Pons (tissue), 1 donor: ENCODE results near the gene FAM209B.
"Not testable (repeated sequence)": the region's sequence is repeated elsewhere in the genome, so short reads cannot be mapped to it uniquely, and the experiment has no call there.

Experiments
- DNase-seq: peaks from one replicate; pipeline ENCODE4 v3.0.0-alpha.2; 2016; ENCODE audit warnings: low spot score

Gene FAM209B

DNA sequence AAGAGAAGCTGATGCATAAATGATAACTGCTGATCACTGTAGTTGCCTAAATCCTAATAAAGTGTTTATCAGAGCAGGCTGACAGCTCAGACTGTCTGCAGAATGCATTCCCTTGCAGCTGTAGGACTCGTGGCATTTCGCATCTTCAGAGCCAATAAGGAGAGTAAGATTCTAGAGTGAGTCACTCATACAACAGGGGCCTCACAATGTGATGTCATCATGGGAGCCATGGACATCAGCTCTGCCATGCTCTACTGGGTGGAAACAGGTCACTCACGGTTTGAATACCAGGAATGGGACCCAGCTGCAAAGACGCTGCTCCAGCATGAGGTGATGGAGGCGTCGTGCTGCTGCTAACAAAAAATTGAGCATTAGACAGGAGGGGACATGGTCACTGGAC is 7.4 kb downstream of the FAM209B start:
- no peak for DNase-seq

DNA sequence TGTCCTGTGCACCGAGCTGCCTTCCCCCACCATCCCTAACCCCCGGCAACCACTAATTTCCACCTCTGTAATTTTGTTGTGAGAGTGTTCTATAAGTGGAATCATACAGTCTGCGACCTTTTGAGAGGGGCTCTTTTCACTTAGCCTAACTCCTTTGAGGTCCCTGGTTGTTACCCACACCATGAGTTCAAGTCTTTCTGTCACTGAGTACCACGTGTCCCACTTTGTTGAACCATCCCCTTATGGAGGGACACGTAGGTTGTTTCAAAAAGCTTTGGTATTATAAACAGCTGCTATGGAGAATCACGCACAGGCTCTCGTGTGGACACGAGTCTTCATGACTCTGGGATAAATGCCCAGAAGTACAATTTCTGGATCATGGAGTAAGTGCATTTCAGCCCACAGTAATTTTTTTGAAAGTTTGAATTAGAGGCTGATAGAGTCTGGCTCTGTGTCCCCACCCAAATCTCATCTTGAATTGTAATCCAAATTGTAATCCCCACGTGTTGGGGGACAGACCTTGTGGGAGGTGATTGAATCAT is 9.5 kb downstream of the FAM209B start:
- DNase-seq, result no peak

DNA sequence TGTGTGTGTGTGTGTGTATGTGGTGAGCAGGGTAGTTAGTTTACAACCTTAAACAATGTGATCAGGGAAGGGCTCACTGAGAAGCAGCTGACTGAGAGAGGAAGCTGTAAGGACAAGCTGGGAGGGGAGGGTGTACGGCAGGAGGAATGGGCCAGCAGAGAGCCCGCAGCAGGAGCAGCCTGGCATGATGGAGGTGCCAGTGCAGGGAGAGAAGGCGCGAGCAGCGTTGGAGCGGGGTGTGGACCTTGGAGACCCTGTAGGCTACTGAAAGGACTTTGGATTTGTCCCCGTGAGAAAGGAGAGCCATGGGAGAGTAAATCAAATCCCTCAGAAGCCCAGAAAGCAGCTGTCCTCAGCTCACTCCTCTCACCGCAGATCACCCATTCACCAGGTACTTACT is 18.5 kb downstream of the FAM209B start:
- no peak for DNase-seq

DNA sequence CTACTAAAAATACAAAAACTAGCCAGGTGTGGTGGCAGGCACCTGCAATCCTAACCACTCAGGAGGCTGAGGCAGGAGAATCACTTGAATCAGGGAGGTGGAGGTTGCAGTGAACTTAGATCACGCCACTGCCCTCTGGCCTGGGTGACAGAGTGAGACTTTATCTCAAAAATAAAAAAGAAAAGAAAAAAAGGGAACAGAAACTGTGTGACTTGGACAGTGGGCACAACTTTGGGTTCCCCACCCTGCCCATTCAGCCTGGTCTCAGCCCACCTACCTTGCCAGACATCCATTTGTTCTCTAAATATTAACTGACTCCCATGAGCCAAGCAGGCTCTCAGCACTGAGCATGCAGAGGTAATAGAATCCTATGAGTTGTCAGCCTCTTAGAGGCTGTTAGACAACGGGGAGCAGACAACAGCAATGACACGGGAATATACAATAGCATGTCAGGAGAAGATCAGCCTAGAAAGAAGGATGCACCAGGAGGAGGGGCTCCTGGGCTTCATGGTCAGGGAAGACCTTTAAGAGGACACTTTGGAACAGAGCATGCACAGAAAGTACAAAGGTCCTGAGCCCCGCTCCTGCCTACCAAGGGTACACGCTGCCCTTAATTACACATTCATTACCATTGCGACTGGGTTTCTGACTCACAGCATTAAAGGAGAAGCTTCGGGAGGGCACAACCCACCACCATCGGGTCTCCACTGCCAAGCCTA is 20.0 kb downstream of the FAM209B start:
- DNase-seq, result no peak

DNA sequence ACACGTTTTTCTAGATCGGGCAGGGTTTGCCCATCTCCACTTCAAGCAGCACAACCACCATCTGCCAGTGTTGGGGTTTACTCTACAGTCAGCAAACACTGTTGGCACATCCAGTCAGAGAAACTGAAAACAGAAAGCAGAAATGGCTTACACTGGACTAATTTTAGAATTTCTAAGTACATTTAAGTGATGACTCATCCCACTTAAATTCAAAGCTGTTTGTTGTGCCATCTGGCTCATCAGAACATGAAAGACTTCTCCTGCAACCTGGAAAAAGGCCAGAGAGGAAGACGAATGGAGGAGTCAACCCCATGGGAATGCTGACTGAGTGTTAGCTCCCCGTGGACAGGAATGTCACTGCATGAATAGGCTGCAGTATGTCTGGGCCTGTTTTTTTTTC is 21.8 kb downstream of the FAM209B start:
- peak; percentile 81 for DNase-seq

DNA sequence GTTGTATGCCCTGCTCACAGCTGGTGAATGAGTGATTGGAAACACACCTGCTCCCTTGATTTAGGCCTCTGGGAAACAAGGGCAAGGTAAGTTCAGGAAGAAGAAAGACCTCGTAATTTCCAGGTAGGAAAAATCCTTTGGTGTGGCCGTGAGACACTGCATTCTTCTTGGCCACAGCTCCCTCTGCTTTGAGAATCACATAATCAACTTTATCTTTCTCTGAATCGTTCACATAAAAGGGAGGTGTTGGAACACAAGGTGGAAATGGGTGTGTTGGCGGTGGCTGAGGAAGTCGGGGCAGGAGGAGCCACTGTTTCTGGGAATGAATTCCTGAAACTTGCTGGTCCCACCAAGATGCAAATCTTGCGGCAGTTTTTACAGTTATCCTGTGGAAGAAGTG is 25.9 kb downstream of the FAM209B start:
- DNase-seq, result no peak

DNA sequence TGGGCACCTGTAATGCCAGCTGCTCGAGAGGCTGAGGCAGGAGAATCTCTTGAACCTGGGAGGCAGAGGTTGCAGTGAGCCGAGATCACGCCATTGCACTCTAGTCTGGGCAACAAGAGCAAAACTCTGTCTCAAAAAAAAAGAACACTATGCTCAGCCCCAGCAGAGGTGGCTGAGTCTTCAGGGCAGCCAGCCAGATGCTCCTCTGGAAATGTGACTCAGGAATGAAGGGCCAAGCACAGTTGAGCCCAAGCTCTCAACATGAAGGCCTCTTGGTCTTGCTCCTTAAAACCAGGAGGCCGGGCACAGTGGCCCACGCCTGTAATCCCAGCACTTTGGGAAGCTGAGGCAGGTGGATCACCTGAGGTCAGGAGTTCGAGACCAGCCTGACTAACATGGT is 31.5 kb downstream of the FAM209B start:
- not testable (repeated sequence) for DNase-seq

DNA sequence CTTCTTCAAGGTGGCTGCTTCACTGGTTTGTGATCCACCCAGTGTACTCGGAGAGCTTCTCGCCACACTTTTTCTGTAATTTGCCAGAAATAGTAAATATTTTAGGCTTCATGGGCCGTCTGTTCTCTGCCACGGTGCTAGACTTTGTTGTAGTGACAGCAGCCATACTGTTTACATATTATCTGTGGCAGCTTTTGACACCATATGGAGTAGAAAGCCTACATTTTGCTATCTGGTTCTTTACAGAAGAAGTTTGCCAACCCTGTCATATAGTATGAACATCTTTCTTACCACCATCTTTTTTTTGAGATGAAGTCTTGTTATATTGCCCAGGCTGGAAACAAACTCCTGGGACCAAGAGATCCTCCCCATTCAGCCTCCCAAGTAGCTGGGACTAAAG is 32.5 kb downstream of the FAM209B start:
- DNase-seq, result no peak

DNA sequence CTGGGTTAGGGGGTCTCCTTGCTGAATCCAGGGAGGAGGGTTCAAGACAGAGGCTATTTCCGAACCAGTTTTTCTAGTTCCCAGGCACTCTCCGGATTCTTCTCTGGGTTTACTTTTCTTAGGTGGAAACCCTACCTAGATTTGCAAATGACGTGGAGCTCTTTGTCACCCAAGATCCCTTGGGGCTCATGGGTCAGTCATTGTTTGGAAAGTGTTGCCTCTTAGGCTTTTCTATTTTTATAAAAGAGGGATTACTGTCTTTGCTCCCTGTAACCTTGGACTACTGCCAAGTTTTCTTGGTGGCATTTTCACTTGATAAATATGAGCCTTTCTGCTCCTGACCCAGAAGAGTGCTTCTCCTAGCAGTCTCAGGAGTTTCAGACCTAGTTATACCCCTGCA is 33.6 kb downstream of the FAM209B start:
- DNase-seq, result no peak

DNA sequence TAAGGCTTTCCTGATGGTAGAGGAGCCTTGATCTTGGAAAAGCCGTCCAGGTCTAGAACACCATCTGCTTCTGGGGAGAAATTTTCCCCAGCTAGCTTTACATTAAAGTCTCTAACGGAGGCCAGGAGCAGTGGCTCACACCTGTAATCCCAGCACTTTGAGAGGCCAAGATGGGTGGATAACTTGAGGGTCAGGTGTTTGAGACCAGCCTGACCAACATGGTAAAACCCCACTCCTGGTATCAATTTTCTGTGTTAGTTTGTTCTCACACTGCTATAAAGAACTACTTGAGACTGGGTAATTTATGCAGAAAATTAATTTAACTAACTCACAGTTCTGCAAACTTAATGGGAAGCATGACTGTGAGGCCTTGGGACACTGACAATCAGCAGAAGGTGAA is 37.8 kb downstream of the FAM209B start:
- no peak for DNase-seq

DNA sequence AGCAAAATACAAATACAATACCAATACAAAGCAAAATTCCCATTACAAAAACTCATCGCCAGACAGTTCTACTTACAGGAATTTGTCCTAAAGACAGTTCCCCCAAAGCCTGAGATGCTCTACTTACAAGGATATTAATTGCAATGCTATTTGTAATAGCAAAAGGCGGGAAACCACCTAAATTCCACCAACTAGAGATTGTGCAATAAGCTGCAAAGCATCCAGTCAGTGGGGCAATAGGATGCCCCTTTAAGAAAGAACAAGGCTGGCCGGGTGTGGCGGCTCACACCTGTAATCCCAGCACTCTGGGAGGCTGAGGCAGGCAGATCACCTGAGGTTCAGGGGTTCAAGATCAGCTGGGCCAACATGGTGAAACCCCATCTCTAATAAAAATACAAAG is 39.1 kb downstream of the FAM209B start:
- DNase-seq, result no peak

DNA sequence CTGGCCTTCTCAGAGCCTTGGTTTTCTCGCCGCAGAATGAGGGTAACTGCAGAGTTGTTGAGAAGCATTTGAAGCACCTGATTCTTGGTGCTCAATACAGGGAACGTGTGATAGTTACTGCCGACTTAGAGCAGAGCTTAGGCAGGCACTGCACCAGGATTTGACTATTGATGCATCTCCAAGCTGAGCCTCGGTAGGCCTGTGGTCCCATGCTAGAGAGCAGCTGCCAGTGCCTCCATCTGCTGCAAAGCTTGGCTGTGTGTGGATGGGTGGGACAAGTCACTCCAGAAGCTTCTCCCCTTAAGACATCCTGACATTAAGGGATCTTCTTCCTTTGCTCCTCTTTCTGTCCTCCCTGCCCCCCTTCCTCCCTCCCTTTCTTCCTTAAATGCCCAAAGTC is 40.9 kb downstream of the FAM209B start:
- DNase-seq, result no peak

DNA sequence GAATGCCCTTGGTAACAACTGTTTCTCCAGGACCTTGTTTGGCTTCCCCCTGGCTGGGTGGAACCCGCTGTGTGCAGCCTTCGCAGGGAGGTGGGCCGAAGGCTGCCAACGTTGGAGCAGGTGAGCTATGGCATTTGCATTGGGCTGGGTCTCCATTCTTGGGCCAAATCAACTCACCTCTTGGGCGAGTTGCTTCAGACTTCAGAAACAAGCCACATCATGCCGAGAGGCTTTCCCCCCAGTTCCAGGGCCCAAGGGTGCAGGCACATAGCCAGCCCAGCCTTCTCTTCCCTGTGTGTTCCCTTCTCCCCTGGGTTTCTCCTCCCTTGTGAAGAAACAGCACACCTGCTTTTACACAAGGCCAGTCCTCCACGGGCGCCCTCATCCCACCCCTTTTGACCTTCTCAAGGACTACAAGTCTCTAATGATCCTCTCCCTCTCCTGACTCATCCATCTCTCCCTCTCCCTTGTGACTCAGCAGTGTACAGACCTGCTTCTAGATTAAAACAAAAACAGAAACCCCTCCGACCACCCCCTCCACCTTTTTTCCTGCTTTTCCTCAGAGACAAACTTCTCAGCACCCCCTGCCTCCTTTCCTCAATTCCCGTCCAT is 41.6 kb downstream of the FAM209B start:
- no peak for DNase-seq

DNA sequence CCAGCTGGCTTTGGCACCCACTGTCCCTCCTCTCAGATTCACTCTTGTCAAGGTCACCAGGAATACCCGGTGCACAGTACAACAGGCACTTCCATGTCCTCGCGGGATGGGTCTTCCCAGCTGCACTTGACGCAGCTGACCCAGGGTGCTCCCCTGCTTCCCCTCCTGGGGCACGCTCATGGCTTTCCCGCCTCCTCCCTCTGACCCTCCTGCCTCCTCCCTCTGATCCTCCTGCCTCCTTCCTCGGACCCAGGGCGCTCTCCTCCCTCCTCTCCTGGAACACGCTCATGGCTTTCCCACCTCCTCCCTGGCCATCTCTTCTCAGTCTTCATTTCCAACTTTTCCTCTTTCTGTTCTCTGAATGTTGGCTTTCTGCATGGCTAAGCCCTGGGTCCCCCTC is 42.1 kb downstream of the FAM209B start:
- no peak for DNase-seq

DNA sequence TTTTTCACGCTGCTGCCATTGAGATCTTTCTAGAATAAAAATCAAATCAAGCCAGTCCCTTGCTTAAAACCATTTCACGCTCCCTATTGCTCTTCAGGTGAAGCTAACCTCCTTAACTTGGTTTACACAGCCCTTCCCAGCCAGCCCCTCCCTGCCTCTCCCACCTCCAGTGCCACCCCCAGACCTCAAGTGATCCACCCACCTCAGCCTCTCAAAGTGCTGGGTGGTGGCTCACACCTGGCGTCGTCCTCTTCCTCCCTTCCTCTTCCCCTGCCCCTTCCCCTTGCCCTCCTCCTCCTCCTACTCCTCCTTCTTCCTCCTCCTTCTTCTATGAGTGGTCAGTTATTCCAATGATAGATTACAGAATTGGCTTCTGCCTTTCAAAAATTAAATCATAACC is 42.9 kb downstream of the FAM209B start:
- DNase-seq, result no peak

DNA sequence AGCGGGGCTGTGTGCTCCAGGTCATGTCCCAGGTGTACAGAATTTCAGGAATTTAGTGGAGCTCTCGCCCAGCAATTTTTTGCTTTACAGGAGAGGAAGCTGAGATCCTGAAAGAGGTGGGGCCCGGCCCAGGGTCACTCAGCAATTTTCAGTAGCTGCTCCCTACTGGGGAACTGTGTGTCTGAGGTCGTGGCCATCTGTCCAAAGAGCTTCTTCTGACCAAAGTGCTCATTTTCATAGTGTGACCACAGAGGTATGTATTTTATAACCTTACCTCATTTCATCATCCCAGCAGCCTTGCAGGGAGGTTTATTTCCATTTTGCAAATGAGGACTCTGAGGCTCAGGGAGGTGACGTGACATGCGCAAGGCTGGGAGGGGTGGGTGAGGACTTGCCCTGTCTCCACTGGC is 46.3 kb downstream of the FAM209B start:
- DNase-seq, result no peak

DNA sequence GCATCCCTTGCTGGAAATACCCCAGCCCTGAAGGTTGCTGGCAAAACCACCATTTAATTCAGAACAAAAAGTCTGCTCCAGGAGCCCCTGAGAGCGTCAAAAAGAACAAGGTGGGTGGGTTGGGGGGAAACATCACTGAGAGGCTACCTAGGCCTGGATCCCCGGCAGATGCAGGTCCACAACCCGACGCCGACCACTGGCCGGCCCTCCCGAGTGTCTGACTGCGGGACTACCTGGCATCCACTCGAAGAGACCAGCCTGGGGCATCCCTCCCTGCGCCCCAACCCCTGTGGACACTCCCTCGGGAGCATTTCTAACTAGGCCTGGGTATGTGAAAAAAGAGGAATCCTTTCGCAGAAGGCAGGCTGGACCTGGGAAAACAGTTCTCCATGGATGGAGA is 47.2 kb downstream of the FAM209B start:
- no peak for DNase-seq

DNA sequence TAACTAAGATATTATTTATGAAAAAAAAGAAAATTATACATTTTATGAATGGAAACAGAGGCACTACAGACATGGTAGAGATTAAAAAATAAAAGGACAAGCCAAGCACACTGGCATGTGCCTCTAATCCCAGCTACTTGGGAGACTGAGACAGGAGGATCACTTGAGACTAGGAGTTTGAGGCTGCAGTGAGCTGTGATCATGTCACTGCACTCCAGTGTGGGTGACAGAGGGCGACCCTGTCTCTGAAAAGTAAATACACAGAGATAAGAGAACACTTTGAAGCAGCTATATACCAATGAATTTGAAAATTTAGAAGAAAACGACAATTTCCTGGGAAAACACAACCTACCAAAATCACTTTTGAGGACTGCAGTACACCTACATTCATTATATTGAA is 48.7 kb downstream of the FAM209B start:
- DNase-seq, result no peak

DNA sequence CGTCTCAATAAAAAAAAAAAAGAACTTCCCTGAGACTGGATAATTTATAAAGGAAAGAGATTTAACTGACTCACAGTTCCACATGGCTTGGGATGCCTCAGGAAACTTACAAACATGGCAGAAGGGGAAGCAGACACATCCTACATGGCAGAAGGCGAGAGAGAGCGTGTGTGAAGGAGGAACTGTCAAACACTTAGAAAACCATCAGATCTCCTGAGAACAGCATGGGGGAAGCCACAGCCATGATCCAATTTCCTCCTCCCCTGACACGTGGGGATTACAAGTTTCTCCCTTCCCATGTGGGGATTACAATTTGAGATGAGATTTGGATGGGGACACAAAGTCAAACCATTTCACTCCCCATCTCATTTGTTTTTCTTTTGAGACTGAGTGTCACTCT is 49.5 kb downstream of the FAM209B start:
- DNase-seq, result no peak

DNA sequence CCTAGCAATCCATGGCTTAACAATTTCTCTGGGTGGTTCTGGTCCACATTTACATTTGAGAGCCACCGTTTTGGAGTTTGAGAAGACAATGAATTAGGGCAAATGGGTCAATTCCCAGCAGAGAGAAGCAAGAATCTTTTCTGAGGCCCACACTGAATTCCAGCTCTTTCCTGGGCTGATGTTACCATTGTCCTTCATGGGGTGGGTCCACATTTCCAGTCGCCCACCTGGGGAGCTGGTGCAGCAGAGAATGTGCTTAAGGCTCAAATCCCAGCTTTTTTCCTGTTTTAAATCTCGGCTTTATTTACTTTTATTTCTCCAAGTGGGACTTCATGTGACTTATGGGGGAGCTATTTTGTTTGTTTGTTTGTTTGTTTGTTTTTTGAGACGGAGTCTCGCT is 51.9 kb downstream of the FAM209B start:
- no peak for DNase-seq
